DMS153 treated with DMSO at 0.1 percent for 48 hours (cell line): ENCODE measurements around the gene HECTD4.
"Not testable (repeated sequence)": the region's sequence is repeated elsewhere in the genome, so short reads cannot be mapped to it uniquely, and the experiment has no call there.

Experiments
- DNase-seq: peaks from one replicate; lab custom pipeline; 2025; ENCODE audit not compliant: unreplicated experiment; lab: John Stamatoyannopoulos, UW

Gene HECTD4

GRCh38 chr12:112354399-112354798, 27.8 kb downstream of the HECTD4 start:
- no peak for DNase-seq

- no peak for DNase-seq
Measured at GRCh38 chr12:112353393-112353792, 28.8 kb downstream of the HECTD4 start.

- no peak for DNase-seq
Measured at GRCh38 chr12:112352921-112353320, 29.3 kb downstream of the HECTD4 start.

- DNase-seq: no peak
Measured at GRCh38 chr12:112350593-112351592, 31.3 kb downstream of the HECTD4 start.

GRCh38 chr12:112349431-112349830, 32.8 kb downstream of the HECTD4 start:
- DNase-seq: no peak

GRCh38 chr12:112348926-112349325, 33.3 kb downstream of the HECTD4 start:
- not testable (repeated sequence) for DNase-seq

- no peak for DNase-seq
Measured at GRCh38 chr12:112347581-112347982, 34.6 kb downstream of the HECTD4 start.

- DNase-seq: no peak
Measured at GRCh38 chr12:112346194-112346593, 36.0 kb downstream of the HECTD4 start.

- DNase-seq: no peak
Measured at GRCh38 chr12:112344220-112344619, 38.0 kb downstream of the HECTD4 start.

- DNase-seq: no peak
Measured at GRCh38 chr12:112342587-112342986, 39.6 kb downstream of the HECTD4 start.

- DNase-seq: peak; percentile 63
Measured at GRCh38 chr12:112341046-112341825, 41.0 kb downstream of the HECTD4 start.

- DNase-seq: no peak
Measured at GRCh38 chr12:112340230-112340629, 42.0 kb downstream of the HECTD4 start.

- DNase-seq: not testable (repeated sequence)
Measured at GRCh38 chr12:112334999-112335398, 47.2 kb downstream of the HECTD4 start.

GRCh38 chr12:112333019-112333418, 49.2 kb downstream of the HECTD4 start:
- no peak for DNase-seq

GRCh38 chr12:112331886-112332285, 50.3 kb downstream of the HECTD4 start:
- no peak for DNase-seq

GRCh38 chr12:112330706-112331105, 51.5 kb downstream of the HECTD4 start:
- no peak for DNase-seq

GRCh38 chr12:112328456-112329124, 53.6 kb downstream of the HECTD4 start:
- no peak for DNase-seq

- DNase-seq: no peak
Measured at GRCh38 chr12:112327209-112327938, 54.9 kb downstream of the HECTD4 start.

GRCh38 chr12:112325622-112326207, 56.5 kb downstream of the HECTD4 start:
- DNase-seq: no peak

- DNase-seq: no peak
Measured at GRCh38 chr12:112325157-112325556, 57.1 kb downstream of the HECTD4 start.
